ENCODE data around the gene BLOC1S4.

The BLOC1S4 gene

DNA sequence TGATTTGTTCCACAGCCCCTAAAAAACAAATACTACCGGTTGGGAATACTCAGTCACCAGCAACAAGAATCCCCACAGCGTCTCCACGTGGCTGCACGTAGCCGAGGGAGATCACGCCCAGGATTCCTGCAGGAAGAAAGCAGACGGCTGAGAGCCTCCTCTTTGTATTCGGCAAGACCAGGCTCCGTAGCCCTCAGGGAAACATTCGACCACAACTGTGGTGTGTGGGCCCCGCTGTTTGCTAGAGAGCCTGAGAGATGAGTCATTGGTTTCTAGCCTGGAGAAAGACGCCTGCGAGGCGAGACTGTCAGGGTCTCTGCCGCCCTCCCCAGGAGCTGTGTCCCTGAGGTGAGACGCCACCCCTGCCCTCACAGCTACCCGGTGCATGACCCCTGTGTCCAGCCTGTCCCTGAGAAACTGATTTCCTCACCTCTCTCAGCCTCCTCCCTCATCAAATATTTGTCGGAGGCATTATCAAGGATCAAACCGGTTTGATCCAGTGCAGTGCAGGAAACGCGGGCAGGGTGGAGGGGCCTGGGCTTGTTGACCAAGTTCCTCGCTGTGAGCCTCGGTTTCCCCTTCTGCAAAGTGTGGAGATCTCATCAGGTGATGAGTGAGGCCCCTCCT is 27.0 kb upstream of the BLOC1S4 start:
- DNase-seq = no peak
- intact Hi-C loops (cut with DNase I) = no loop called here

GRCh38 chr4:6689506-6689960 is 26.4 kb upstream of the BLOC1S4 start:
- intact Hi-C loops (cut with DNase I) = no loop called here
- DNase-seq = no peak

- intact Hi-C loops (cut with DNase I) = no loop called here
- DNase-seq = no peak
These were observed 23.6 kb upstream of the BLOC1S4 start for GRCh38 chr4:6692379-6692778.

DNA sequence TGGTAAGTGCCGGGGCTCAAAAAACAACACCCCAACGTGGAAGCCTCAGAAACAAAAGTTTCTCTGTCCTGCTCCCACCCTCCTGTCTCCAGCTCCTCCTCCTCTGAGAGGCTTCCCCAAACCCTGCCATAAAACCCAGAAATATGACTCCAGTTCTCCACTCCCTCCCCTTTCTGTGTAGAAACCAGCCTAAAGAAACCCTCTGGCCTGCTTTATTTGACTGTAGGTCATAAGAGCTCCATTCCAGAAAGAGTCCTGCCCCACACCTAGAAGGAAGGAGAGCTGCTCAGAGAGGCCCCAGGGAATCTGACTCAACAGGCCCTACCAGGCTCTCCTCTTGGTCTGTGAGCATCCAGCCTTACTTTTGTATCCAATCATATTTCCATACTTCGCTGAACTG is 23.2 kb upstream of the BLOC1S4 start:
- intact Hi-C loops (cut with DNase I) = no loop called here
- no peak for DNase-seq

GRCh38 chr4:6693231-6694176 is 22.5 kb upstream of the BLOC1S4 start, which contains the start of gene S100P:
TSS of gene S100P (plus strand) at chr4:6693878. CDS start at chr4:6693933, 55 bp downstream.
- no peak for DNase-seq
- intact Hi-C loops (cut with DNase I) = no loop called here

DNA sequence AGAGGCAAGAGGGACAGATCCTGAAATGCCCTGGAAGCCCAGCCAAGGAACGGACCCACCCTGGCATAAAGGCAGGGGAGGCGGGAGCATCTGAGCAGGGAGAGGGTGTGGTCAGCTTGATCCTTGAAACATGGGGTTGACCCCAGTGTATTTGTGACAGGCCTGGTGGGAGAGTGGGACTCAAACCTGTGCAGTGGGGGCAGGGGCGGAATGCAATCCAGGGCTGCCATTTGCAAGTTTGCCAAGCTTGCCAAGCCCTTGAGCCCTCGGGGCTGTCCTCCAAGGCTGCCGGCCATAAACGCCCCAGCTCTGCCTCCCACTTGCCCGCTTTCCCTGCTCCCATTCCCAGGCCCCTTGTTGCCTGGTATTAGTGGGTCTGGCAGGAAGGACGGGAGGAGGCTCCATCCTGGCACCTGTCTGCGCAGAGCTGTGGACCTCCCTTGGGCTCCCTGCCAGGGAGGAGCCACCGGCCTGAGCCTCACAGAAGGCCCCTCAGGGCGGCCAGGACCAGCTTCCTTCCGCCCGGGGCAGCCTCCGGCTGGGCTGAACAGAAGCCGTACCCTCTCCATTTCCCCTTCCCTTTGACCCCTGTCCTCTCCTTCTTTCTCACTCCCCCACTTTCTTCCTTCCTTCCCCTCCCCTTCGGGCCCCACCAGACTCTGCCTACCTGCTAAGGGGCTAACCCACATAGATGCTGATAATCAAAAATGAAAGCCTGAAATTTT is 21.6 kb upstream of the BLOC1S4 start:
- no peak for DNase-seq
- intact Hi-C loops (cut with DNase I) = no loop called here

DNA sequence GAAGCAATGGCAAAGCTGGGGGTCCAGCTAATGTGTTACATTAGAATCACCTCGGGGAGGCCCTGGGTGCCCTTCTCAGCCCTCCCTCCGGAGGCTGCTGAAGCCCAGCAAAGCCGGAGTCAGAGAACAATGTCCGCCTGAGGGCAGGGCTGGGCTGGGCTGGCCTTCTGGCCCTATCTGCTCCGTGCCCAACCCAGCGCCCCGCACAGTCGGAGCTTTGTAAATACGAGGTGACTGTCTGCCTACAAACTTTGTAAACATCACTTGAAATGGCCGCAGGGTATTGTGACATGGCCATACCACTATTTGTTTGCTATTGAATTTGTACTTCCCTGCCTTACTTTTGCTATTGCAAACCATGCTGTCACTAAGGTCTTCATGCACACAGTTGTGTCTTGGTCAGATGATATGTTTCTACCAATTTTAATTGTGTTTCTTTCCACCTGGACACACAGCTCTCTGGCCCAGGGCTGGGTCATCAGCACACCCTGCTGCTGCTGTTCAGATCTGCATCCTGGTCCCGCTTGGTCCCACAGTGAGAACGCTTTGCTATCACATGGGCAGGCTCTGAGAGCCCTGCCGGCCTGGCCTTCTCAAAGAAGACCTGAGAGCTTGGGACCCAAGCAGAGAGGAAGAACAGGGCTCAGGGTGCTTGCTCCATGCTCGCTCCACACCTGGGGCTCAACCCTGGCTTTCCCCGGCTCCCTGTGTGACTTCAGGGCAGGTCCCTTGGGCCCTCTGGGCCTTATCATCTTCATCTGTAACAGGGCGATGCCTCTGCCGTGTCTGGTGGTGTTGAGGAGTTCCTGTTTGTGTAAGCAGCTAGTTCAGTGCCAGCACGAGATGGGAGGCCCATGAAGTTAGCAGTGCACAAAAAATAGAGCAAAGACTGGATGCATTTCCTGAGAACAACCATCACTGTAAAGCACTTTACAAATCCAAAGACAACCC is 20.0 kb upstream of the BLOC1S4 start:
- intact Hi-C loops (cut with DNase I) = no loop called here
- no peak for DNase-seq

DNA sequence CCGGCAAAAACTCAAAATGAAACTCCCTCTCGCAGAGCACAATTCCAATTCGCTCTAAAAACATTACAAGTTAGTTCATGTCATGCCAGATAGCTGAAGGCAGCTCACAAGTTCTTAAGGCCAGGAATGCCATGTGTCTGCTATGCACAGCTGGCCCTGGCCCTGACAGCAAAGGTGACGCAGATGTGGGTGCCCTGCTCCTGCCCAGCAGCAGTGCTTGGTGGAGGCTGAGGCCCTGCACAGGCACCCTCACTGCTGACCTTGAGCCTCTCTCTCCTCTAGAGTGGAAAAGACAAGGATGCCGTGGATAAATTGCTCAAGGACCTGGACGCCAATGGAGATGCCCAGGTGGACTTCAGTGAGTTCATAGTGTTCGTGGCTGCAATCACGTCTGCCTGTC is 19.4 kb upstream of the BLOC1S4 start:
- intact Hi-C loops (cut with DNase I) = no loop called here

GRCh38 chr4:6697131-6697530 is 18.8 kb upstream of the BLOC1S4 start:
- intact Hi-C loops (cut with DNase I) = no loop called here
- DNase-seq = no peak

More for the DNA sequence above, 19.4 kb upstream of the BLOC1S4 start:
- DNase-seq = no peak

DNA sequence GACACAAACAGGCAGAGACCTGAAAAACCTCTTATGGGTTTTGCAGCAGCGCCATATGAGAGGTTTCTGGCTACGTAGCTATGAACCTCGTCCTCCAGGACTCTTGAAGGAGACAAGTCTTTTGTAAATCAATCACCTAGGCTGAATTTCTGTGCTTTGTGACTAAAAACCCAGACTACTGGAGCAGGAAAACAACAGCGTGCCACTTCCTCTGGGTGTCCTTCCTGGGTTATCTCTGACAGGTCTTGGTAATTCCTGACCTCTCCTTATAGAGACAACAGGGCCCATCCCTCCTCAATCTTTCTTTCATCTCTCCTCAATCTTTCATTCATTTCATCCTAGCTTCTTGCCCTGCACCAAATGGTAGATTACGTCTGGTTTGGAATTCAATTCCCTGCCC is 16.6 kb upstream of the BLOC1S4 start:
- no peak for DNase-seq
- intact Hi-C loops (cut with DNase I) = no loop called here

DNA sequence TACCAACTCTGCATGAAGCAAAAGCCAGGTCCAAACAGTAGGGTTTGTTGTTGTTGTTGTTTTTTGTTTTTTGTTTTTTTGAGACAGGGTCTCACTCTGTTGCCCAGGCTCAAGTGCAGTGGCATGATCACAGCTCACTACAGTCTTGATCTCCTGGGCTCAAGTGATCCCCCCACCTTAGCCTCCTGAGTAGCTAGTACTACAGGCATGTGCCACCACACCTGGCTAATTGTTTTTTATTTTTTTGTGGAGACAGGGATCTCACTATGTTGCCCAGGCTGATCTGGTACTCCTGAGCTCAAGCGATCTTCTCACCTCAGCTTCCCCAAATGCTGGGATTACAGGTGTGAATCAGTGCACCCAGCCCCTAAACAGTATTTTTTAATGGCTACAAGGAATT is 16.1 kb upstream of the BLOC1S4 start:
- intact Hi-C loops (cut with DNase I) = no loop called here
- DNase-seq = no peak

DNA sequence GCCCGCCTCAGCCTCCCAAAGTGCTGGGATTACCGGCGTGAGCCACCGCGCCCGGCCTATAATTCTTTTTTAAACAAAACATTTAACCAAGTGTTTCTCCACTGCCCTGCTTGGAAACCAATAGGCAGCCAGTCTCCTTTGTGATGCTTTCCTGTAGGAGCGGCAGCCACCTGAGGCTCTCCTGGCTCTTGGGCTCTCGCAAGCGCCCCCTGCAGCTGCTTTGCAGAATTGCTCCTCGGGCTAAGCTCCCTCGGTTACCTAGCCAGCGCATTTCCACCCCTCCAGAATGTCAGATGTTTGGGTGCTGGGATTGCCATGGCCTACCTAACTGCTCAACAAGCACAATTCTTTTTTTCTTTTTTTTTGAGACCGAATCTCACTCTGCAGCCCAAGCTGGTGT is 14.6 kb upstream of the BLOC1S4 start:
- intact Hi-C loops (cut with DNase I) = no loop called here
- DNase-seq = no peak

DNA sequence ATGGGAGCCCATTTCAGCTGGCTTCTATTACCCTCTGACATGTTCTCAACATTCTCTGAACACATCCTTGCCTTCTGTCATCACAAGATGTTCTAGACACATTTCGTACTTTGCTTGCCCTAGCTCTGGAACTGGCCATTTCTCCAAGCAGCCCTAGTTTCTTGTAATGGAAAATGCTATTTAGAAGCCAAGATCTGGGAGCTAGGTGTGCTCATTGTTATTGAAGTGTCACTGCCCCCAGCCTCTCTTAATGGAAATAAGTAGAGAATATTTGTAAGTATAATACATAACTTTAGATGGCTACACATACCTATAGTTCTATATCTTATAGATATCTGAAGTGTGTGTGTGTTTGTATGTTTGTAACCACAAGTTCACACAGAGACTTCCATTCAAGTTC is 13.2 kb upstream of the BLOC1S4 start:
- intact Hi-C loops (cut with DNase I) = no loop called here

DNA sequence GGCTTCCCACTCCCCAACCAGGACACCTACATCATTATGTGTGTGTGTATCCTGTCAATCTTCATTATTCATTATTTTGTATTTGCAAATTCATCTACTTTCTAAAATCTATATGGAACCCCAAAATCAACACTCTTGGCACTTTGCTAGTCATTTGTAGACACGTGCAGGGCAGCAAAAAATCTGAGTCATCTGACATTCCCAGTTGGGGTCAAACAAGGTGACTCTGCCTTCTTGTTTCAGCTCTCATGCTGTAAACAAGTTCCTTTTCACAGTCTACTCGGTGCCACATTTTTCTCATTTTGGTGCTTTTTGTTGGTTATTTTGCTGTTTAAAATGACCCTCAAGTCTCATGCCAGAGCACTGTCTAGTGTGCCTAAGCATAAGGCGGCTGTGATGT is 12.2 kb upstream of the BLOC1S4 start:
- no peak for DNase-seq
- intact Hi-C loops (cut with DNase I) = no loop called here

More for the DNA sequence above, 13.2 kb upstream of the BLOC1S4 start:
- DNase-seq = no peak

GRCh38 chr4:6705646-6706045 is 10.3 kb upstream of the BLOC1S4 start:
- intact Hi-C loops (cut with DNase I) = no loop called here

DNA sequence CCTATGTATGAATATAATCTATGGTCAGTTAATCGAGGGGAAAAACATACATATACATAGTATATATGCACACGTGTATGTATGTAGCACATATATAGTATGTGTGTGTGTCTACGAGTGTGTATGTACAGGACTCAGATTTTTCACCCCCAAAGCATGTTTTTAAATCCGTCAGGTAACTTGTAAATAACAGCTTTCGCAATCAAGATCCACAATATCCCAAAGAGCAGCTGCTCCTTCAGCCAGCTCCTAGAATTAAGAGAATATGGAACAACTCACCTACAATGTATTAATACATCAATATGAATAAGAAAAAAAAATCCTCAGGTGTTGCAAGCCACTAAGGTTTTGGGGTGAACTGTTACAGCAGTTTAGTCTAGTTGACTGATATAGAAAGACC is 9.8 kb upstream of the BLOC1S4 start:
- intact Hi-C loops (cut with DNase I) = no loop called here
- no peak for DNase-seq

More at GRCh38 chr4:6705646-6706045, 10.3 kb upstream of the BLOC1S4 start:
- no peak for DNase-seq

- DNase-seq = peak; percentile 90 to 99 (median 96)
- intact Hi-C loops (cut with DNase I) = loop anchor here (2.0 to 10.0 kb wide), 2 partner anchors 69 to 275 kb away; partner anchors contain the start of gene MRFAP1
These were observed 6.5 kb upstream of the BLOC1S4 start, which contains the start of gene MRFAP1L1 for GRCh38 chr4:6709230-6710114. TSS of gene MRFAP1L1 (minus strand) at chr4:6709865. CDS start at chr4:6709629, 236 bp downstream.

Data from head of caudate nucleus (tissue), 42 donors.